TTC549 (cell line): ENCODE data around the gene ZNF689.

ENCODE experiments used
- FAIRE-seq: peaks from 2 replicates; lab custom pipeline; 2012; peaks lifted over from hg19 to GRCh38; lab: Jason Lieb, UNC

Gene ZNF689

GRCh38 chr16:30562021-30562420 lies 48.2 kb downstream of the ZNF689 start:
- no peak for FAIRE-seq

GRCh38 chr16:30561089-30561816 lies 48.9 kb downstream of the ZNF689 start:
- FAIRE-seq: no peak

GRCh38 chr16:30559690-30560089 lies 50.5 kb downstream of the ZNF689 start:
- FAIRE-seq: no peak

DNA sequence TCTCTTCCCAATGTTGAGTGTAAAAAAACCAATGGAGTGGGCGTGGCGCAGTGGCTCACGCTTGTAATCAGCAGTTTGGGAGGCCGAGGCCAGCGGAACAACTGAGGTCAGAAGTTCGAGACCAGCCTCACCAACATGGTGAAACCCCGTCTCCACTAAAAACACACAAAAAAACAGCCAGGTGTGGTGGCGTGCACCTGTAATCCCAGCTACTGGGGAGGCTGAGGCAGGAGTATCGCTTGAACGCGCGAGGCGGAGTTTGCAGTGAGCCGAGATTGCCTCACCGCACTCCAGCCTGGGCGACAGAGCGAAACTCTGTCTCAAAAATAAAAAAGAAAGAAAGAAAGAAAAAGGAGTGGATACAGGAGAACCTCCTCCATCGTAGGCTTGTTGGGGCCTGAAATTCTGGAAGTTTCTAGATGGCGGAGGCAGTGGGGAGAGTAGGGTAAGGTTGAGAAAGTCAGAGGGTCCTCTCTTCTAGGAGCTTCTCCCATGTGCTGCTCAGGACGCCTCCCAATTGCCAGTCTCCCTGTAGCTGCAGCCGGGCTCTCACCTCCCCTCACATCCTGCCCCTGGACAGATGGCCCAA lies 51.3 kb downstream of the ZNF689 start:
- no peak for FAIRE-seq

- FAIRE-seq: peak; percentile 95
Measured at GRCh38 chr16:30557957-30558788, 52.0 kb downstream of the ZNF689 start, which contains the start of gene ZNF764. Gene ZNF764, minus strand, starts transcription at chr16:30558374. Its CDS starts 192 bp downstream, at chr16:30558182.

- no peak for FAIRE-seq
Measured at GRCh38 chr16:30557707-30557956, 52.6 kb downstream of the ZNF689 start.

- FAIRE-seq: no peak
Measured at GRCh38 chr16:30556125-30556473, 54.1 kb downstream of the ZNF689 start.

DNA sequence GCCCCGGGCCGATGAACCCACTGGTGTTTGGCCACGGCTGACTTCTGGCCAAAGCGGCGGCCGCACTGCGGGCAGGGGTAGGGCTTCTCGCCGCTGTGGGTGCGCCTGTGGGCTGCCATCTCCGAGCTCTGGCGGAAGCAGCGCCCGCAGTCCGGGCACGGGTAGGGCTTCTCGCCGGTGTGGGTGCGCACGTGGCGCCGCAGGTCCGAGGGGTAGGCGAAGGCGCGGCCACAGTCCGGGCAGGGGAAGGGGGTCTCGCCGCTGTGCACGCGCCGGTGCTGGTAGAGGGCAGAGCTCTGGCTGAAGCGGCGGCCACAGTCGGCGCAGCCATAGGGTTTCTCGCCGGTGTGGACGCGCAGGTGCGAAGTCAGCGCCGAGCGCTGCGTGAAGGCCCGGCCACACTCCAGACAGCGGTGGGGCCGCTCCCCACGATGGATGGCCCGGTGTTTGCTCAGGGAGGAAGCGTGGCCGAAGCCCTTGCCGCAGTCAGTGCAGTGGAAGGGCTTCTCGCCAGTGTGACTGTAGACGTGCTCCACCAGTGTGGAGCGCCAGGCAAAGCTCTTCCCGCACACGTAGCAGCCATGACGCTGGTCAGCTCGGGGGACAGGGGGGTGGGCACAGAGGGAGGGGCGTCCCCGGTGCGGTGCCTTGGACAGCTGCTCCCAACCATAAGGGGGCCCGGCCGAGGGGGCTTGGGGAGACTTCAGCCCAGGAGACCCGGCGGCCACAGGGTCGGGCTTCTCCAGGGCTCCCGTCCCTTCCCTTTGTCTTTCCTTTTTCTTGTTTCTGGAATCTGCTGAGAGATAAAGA lies 54.7 kb downstream of the ZNF689 start:
- FAIRE-seq: no peak

GRCh38 chr16:30554557-30555314 lies 55.5 kb downstream of the ZNF689 start:
- no peak for FAIRE-seq

- no peak for FAIRE-seq
Measured at GRCh38 chr16:30553393-30553899, 56.7 kb downstream of the ZNF689 start.

DNA sequence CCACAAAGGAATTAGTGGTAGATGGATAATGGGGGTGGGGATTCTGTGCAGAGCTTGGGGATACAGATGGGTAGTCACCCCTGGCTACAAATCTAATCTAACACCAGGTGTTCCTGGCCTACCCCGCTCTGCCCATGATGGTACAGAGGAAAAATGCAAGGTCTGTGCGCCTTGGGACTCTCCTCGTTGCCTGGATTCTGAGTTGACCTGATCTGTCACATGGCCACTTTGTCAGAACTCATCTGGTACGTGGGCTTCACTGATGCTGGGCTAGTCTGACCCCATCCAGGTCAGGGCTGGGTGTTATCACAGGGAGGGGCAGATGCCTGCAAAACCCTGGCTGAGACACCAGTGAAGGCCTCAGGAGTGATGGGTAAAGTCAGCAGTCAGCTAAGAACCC lies 57.2 kb downstream of the ZNF689 start:
- no peak for FAIRE-seq
